Neuronal stem cell (in vitro differentiated cells): ENCODE measurements around the gene PRKN.
A peak's percentile ranks its signal among the peaks of the same experiment; 100 is the strongest.

Source experiments
- DNase-seq: peaks from one replicate; pipeline ENCODE4 v3.0.0-alpha.2; 2013; ENCODE audit warnings: low spot score
- H2AFZ ChIP-seq: one replicate; pipeline ENCODE4 v1.6.1; 2013; ENCODE audit warnings: mild to moderate bottlenecking, low read length, inconsistent platforms
- H2AK5ac ChIP-seq: 2 replicates; pipeline ENCODE4 v1.6.1; 2013; ENCODE audit warnings: low read depth, mild to moderate bottlenecking, inconsistent platforms, low read length, moderate library complexity, mixed read lengths
- H2BK120ac ChIP-seq: 2 replicates; pipeline ENCODE4 v1.6.1; 2013; ENCODE audit warnings: low read depth, mild to moderate bottlenecking, inconsistent platforms, low read length, moderate library complexity, mixed read lengths
- H2BK12ac ChIP-seq: one replicate; pipeline ENCODE4 v1.6.1; 2013; ENCODE audit warnings: low read length, inconsistent platforms
- H2BK15ac ChIP-seq: 2 replicates; pipeline ENCODE4 v1.6.1; 2013; ENCODE audit warnings: mild to moderate bottlenecking, low read length, inconsistent platforms, mixed read lengths
- H2BK5ac ChIP-seq: one replicate; pipeline ENCODE4 v1.6.1; 2013; ENCODE audit warnings: inconsistent platforms, mild to moderate bottlenecking, low read length, moderate library complexity
- H3K14ac ChIP-seq: one replicate; pipeline ENCODE4 v1.6.1; 2013; ENCODE audit warnings: low read length, inconsistent platforms
- H3K18ac ChIP-seq: 2 replicates; pipeline ENCODE4 v1.6.1; 2013; ENCODE audit warnings: low read length, inconsistent platforms
- H3K23ac ChIP-seq: 2 replicates; pipeline ENCODE4 v1.6.1; 2013; ENCODE audit warnings: low read depth, mild to moderate bottlenecking, mixed read lengths, low read length, inconsistent platforms; ENCODE audit not compliant: poor library complexity
- H3K27ac ChIP-seq: replicated peaks from 3 replicates; pipeline ENCODE4 v1.5.1; 2013; ENCODE audit warnings: low read length, inconsistent platforms
- H3K27me3 ChIP-seq, 3 experiments: 2 replicates each; pipeline ENCODE4 v1.6.1; 2013; ENCODE audit warnings: low read length in 3 of 3, mild to moderate bottlenecking in 2 of 3, inconsistent platforms in 1 of 3, low read depth in 1 of 3, mixed read lengths in 1 of 3, moderate library complexity in 1 of 3; ENCODE audit not compliant: control insufficient read depth in 3 of 3, insufficient read depth in 3 of 3
- H3K36me3 ChIP-seq, 2 donors: replicated peaks in 1 of 2; 2 replicates each; pipeline ENCODE4 v1.6.1; 2013; ENCODE audit warnings: low read length in 2 of 2; ENCODE audit not compliant: control insufficient read depth in 2 of 2, insufficient read depth in 2 of 2
- H3K4ac ChIP-seq: 2 replicates; pipeline ENCODE4 v1.6.1; 2013; ENCODE audit warnings: inconsistent platforms, mild to moderate bottlenecking, low read length, moderate library complexity
- H3K4me1 ChIP-seq, 2 donors: 1 replicate in 1 of 2; 2 replicates in 1 of 2; pipeline ENCODE4 v1.6.1; 2013; ENCODE audit warnings: low read length in 2 of 2, low read depth in 1 of 2; ENCODE audit not compliant: control insufficient read depth in 2 of 2, insufficient read depth in 1 of 2
- H3K4me2 ChIP-seq: one replicate; pipeline ENCODE4 v1.6.1; 2013; ENCODE audit warnings: mild to moderate bottlenecking, low read length, inconsistent platforms; ENCODE audit not compliant: insufficient read depth, poor library complexity, severe bottlenecking
- H3K4me3 ChIP-seq, 2 donors: 2 replicates each; pipeline ENCODE4 v1.5.1; 2013; ENCODE audit warnings: low read length in 2 of 2, mild to moderate bottlenecking in 2 of 2, inconsistent platforms in 1 of 2, moderate library complexity in 1 of 2
- H3K79me1 ChIP-seq: one replicate; pipeline ENCODE4 v1.6.1; 2013; ENCODE audit warnings: low read depth, mild to moderate bottlenecking, inconsistent platforms, low read length, moderate library complexity
- H3K9ac ChIP-seq: one replicate; pipeline ENCODE4 v1.6.1; 2013; ENCODE audit warnings: mild to moderate bottlenecking, low read depth, low read length, inconsistent platforms; ENCODE audit not compliant: poor library complexity
- H3K9me3 ChIP-seq, 2 donors: replicated peaks in 1 of 2; 2 replicates each; pipeline versions ENCODE3 to v1.6.1; 2013; ENCODE audit warnings: low read length in 2 of 2, mild to moderate bottlenecking in 2 of 2, inconsistent platforms in 1 of 2, low read depth in 1 of 2, mixed read lengths in 1 of 2, moderate library complexity in 1 of 2; ENCODE audit not compliant: control insufficient read depth in 2 of 2, insufficient read depth in 1 of 2
- H4K8ac ChIP-seq: one replicate; pipeline ENCODE4 v1.6.1; 2013; ENCODE audit warnings: low read depth, mild to moderate bottlenecking, inconsistent platforms, low read length, moderate library complexity
- H4K91ac ChIP-seq: one replicate; pipeline ENCODE4 v1.6.1; 2013; ENCODE audit warnings: low read length, low read depth, mild to moderate bottlenecking, inconsistent platforms; ENCODE audit not compliant: poor library complexity
- WGBS, 2 donors: extraction: QIAGEN DNeasy Blood & Tissue Kit; methylation state at CpG; one replicate each; pipeline ENCODE4 v1.1.7; 2013; ENCODE audit warnings: missing lambda C conversion rate in 2 of 2, mixed read lengths in 1 of 2; ENCODE audit not compliant: insufficient read length in 2 of 2, insufficient replicate concordance in 1 of 2; ENCODE audit errors: extremely low coverage in 2 of 2; 5-methylcytosine and 5-hydroxymethylcytosine counted together

PRKN gene

DNA sequence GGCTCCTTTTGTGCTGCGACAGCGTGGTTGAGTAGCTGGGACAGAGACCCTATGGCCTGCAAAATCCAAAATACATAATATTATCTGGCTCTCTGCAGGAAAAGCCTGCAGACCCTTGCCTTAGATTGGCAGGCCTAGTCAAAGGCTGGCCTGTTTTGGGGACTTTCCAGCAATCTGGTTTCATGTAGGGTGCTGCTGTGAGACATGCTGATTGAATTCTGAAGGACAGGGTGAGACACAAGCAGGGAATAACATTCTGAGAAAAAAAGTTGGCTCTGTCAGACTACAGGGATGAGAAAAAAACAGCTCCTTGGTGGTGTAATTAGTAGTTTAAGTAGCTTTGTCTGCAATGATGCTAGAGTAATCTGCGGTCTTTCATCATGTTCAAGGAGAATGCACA is 1051.0 kb downstream of the PRKN start:
- Histone ChIP-seq H2AFZ (no peak overlapping the region), H2BK15ac (no peak overlapping the region), H3K9ac (no peak overlapping the region), H3K4ac (no peak overlapping the region), H3K79me1 (no peaks in the 10 kb centered on the region), H2BK5ac (no peak overlapping the region), H4K91ac (no peak overlapping the region), H3K27me3 (no peaks in the 10 kb centered on the region), H3K9me3 (peaks cover 0 to 2% of the 10 kb centered on the region in 2 donors), H4K8ac (no peak overlapping the region), H2AK5ac (no peak overlapping the region), H2BK12ac (no peak overlapping the region), H3K36me3 (no peaks in the 10 kb centered on the region), H3K27ac (no peak overlapping the region), H3K14ac (no peak overlapping the region), H3K4me3 (no peak overlapping the region), H3K18ac (no peak overlapping the region), H2BK120ac (no peak overlapping the region), H3K4me2 (no peak overlapping the region), H3K4me1 (peaks cover 0 to 7% of the 10 kb centered on the region in 2 donors), H3K23ac (no peak overlapping the region)
- DNase-seq = no peak
- WGBS, 2 donors = no CpG with 5 or more reads among the region's 3 CpGs

DNA sequence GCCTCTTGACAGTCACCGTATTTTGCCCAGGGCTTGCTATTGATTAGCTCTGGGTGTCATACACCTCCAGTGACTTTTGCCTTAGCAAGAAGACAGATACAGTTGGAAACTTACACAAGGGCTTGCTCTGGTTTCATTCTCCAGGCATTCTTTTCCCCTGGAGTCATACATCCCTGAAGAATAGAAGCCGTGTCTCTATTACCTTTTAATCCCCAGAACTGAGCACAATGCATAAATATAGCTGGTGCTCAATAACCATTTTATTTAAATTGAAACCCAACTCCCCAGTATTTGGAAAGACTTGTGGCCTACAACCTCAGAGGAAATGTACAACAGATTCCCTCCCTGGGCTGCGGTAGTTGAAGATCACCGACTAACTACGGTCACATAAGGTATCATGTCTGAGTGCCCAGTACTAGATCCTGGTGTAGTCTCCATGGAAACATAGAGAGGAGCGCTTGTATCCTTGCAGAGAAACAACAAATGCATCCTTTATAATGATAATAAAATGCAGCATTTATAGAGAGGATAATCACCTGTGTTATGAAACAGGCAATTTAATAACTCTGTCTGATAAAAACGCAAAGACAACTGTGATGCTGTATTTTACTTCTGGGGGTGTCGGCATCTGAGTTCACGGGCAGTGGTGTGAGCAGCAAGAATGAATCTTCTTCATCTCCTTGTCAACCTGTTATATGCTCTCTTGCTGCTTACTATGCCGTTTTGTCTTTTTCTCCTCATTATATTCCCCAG is 1052.5 kb downstream of the PRKN start:
- Histone ChIP-seq H3K36me3 (no peaks in the 10 kb centered on the region), H3K18ac (no peak overlapping the region), H2BK15ac (no peak overlapping the region), H2AK5ac (no peak overlapping the region), H3K9me3 (peaks cover 0 to 2% of the 10 kb centered on the region in 2 donors), H3K9ac (no peak overlapping the region), H3K27ac (no peak overlapping the region), H3K4ac (no peak overlapping the region), H4K8ac (no peak overlapping the region), H3K79me1 (no peaks in the 10 kb centered on the region), H2BK120ac (no peak overlapping the region), H3K27me3 (no peaks in the 10 kb centered on the region), H2BK5ac (no peak overlapping the region), H3K4me1 (peaks cover 0 to 7% of the 10 kb centered on the region in 2 donors), H3K4me3 (peak overlapping the region in 1 of 2 donors; percentile 44), H2BK12ac (no peak overlapping the region), H3K4me2 (no peak overlapping the region), H4K91ac (no peak overlapping the region), H2AFZ (no peak overlapping the region), H3K23ac (no peak overlapping the region), H3K14ac (no peak overlapping the region)
- WGBS, 2 donors = no CpG with 5 or more reads among the region's 10 CpGs
- no peak for DNase-seq

GRCh38 chr6:161673026-161673425 is 1054.5 kb downstream of the PRKN start:
- Histone ChIP-seq H2AFZ (no peak overlapping the region), H3K4me3 (no peak overlapping the region), H3K4me1 (peaks cover 0 to 5% of the 10 kb centered on the region in 2 donors), H3K36me3 (no peaks in the 10 kb centered on the region), H3K9me3 (peaks cover 0 to 2% of the 10 kb centered on the region in 2 donors), H3K18ac (no peak overlapping the region), H3K9ac (no peak overlapping the region), H4K8ac (no peak overlapping the region), H3K79me1 (no peaks in the 10 kb centered on the region), H2BK12ac (no peak overlapping the region), H3K27ac (no peak overlapping the region), H2AK5ac (no peak overlapping the region), H3K14ac (no peak overlapping the region), H3K23ac (no peak overlapping the region), H3K4ac (no peak overlapping the region), H2BK5ac (no peak overlapping the region), H4K91ac (no peak overlapping the region), H2BK15ac (no peak overlapping the region), H3K4me2 (no peak overlapping the region), H2BK120ac (no peak overlapping the region), H3K27me3 (no peaks in the 10 kb centered on the region)
- no peak for DNase-seq
- WGBS, 2 donors = no CpG with 5 or more reads among the region's 6 CpGs

- H2BK15ac ChIP-seq = no peak overlapping the region
- no peaks in the 10 kb centered on the region for H3K27me3 ChIP-seq
- no peak overlapping the region for H3K23ac ChIP-seq
- no peak for DNase-seq
- H2AK5ac ChIP-seq = no peak overlapping the region
- no peak overlapping the region for H2AFZ ChIP-seq
- H3K9me3 ChIP-seq = no peaks in the 10 kb centered on the region
- H2BK12ac ChIP-seq = no peak overlapping the region
- H3K27ac ChIP-seq = no peak overlapping the region
- no peaks in the 10 kb centered on the region for H3K79me1 ChIP-seq
- H3K4me1 ChIP-seq = peaks cover 0 to 2% of the 10 kb centered on the region in 2 donors
- H3K9ac ChIP-seq = no peak overlapping the region
- no peak overlapping the region for H2BK5ac ChIP-seq
- WGBS, 2 donors = no CpG with 5 or more reads among the region's 9 CpGs
- no peak overlapping the region for H3K4me2 ChIP-seq
- H3K18ac ChIP-seq = no peak overlapping the region
- no peak overlapping the region for H3K4me3 ChIP-seq
- no peaks in the 10 kb centered on the region for H3K36me3 ChIP-seq
- H3K4ac ChIP-seq = no peak overlapping the region
- no peak overlapping the region for H4K91ac ChIP-seq
- no peak overlapping the region for H4K8ac ChIP-seq
- H3K14ac ChIP-seq = no peak overlapping the region
- no peak overlapping the region for H2BK120ac ChIP-seq
These were observed 1056.4 kb downstream of the PRKN start for GRCh38 chr6:161671117-161671516.
